Ovary (tissue), 9 donors: ENCODE data around the gene BAIAP2L2. TPM values are rescaled to one million over a fixed set of nuclear protein-coding genes. Genes with fewer than 3 reads are reported as not detected.
"Not testable (repeated sequence)": the region's sequence is repeated elsewhere in the genome, so short reads cannot be mapped to it uniquely, and the experiment has no call there.

Experiments used
- DNase-seq, 5 donors: peaks; one replicate each; pipeline ENCODE4 v3.0.0-alpha.2; 2019 to 2020
- H3K27ac ChIP-seq, 2 donors: fragments of 200-600 bp; one replicate each; pipeline versions ENCODE4 v1.5.1 to v1.8.0; 2019 to 2022
- H3K27me3 ChIP-seq: fragments of 200-600 bp; one replicate; pipeline ENCODE4 v1.8.0; 2022
- H3K36me3 ChIP-seq: fragments of 200-600 bp; sonication (generic); one replicate; pipeline ENCODE4 v1.5.1; 2019
- H3K4me1 ChIP-seq: one replicate; pipeline ENCODE4 v1.8.1; 2013; ENCODE audit warnings: mild to moderate bottlenecking, moderate library complexity; ENCODE audit not compliant: insufficient read depth
- H3K4me3 ChIP-seq: fragments of 200-600 bp; sonication (generic); one replicate; pipeline ENCODE4 v1.5.1; 2017
- H3K9me3 ChIP-seq, 2 donors: fragments of 200-600 bp in 1 of 2; sonication (generic) in 1 of 2; one replicate each; pipeline versions ENCODE4 v1.5.1 to v1.8.1; 2013 to 2019; ENCODE audit warnings: mild to moderate bottlenecking in 1 of 2, moderate library complexity in 1 of 2
- EP300 ChIP-seq: sonication (generic); formaldehyde crosslinking; IDR thresholded peaks from one replicate; pipeline ENCODE4 v1.6.1; 2017; ENCODE audit warnings: antibody characterized with exemption
- POLR2A ChIP-seq: fragments of 450-650 bp; IDR thresholded peaks from one replicate; pipeline ENCODE4 v1.6.1; 2017; ENCODE audit warnings: antibody characterized with exemption, mild to moderate bottlenecking, moderate library complexity
- WGBS, 3 donors: extraction: QIAGEN DNeasy Blood & Tissue Kit in 1 of 3; methylation state at CpG; one replicate each; pipeline versions ENCODE4 v1.1.5 to v1.1.7; 2013 to 2017; 5-methylcytosine and 5-hydroxymethylcytosine counted together
- intact Hi-C, 4 donors: fragments of 100-400 bp; cut with DNase I; formaldehyde crosslinking; loops; one replicate each; pipeline versions ENCODE4 v1.11.0 to v1.15.1; 2022 to 2023
- polyA plus RNA-seq, 2 donors: library from polyadenylated mRNA; stranded (reverse); fragments of 200-250 nt in 1 of 2; fragments of 350-450 nt in 1 of 2; fragmentation: Illumina TruSeq in 1 of 2; extraction: RNeasy Lipid Tissue Mini Kit (QIAGEN cat#74804) in 1 of 2; gene quantifications; one replicate each; pipeline ENCODE4 v1.2.3, GENCODE V29; 2013 to 2014
- total RNA-seq, 7 donors: library from RNA; depleted of rRNA in 2 of 7; stranded (reverse); fragments of >200 nt in 2 of 7; fragmentation: NEBNext Ultra II Directional in 3 of 7; extraction: Animal tissue kit (Norgen Biotek cat#: 25700) in 3 of 7; gene quantifications; one replicate each; pipeline versions ENCODE4 v1.1.0 to v1.2.4, GENCODE V29; 2016 to 2023
- TF ChIP-seq, protein P1 (sequence below), 3 donors: fragments of 450-650 bp in 2 of 3; fragments of 200-600 bp in 1 of 3; IDR thresholded peaks; one replicate each; pipeline versions ENCODE4 v1.5.1 to v1.8.0; 2016 to 2022; ENCODE audit warnings: antibody characterized with exemption in 3 of 3, mild to moderate bottlenecking in 1 of 3
- donor health status: DM: no; HTN: no; CAD: no; lungs with moderate emphysema.
- donor health status: DM: no; HTN: no; CAD: no.
- donor health status: Bipolar disorder and iron deficiency.
- donor health status: DM: yes; HTN: yes; CAD: no.
- donor health status: DM: no; HTN: no; CAD: no.
- donor health status: DM: yes; HTN: yes; CAD: no.

BAIAP2L2 gene
- total and polyA plus RNA-seq, 9 donors: 0.40 to 3.1 (median 1.2) TPM; not detected in 1

DNA sequence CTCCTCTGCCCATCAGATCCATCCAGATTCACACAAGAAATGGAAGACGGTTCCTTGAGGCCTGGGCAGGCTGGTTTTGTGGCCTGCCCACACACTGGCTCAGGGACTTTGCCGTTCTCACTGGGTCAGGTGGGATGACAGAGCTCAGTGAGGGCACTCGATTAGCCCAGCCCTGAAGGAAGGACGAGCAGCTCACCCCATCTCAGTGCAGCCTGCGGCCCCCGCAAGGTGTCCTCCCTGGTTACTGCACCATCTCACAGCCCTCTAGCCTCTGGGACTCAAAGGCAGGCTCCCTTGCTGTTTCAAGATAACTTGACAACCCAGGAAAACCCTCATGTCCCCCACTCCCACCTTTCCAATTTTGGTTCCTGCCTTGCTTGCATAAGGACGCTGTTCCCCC is 30.7 kb downstream of the BAIAP2L2 start:
- H3K4me3 ChIP-seq: no peak overlapping the region
- DNase-seq: no peak
- no peaks in the 10 kb centered on the region for H3K36me3 ChIP-seq
- H3K27ac ChIP-seq: no peak overlapping the region
- WGBS, 3 donors: 80 to 88% (median 83%) methylated on average over 7 of the region's 7 CpGs
- no peaks in the 10 kb centered on the region for H3K9me3 ChIP-seq
- TF ChIP-seq POLR2A: no peak
- TF ChIP-seq, protein P1, sequence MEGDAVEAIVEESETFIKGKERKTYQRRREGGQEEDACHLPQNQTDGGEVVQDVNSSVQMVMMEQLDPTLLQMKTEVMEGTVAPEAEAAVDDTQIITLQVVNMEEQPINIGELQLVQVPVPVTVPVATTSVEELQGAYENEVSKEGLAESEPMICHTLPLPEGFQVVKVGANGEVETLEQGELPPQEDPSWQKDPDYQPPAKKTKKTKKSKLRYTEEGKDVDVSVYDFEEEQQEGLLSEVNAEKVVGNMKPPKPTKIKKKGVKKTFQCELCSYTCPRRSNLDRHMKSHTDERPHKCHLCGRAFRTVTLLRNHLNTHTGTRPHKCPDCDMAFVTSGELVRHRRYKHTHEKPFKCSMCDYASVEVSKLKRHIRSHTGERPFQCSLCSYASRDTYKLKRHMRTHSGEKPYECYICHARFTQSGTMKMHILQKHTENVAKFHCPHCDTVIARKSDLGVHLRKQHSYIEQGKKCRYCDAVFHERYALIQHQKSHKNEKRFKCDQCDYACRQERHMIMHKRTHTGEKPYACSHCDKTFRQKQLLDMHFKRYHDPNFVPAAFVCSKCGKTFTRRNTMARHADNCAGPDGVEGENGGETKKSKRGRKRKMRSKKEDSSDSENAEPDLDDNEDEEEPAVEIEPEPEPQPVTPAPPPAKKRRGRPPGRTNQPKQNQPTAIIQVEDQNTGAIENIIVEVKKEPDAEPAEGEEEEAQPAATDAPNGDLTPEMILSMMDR (IDR thresholded peaks at IDR 0.05): no peak
- no peak for TF ChIP-seq EP300
- peaks cover 10% of the 10 kb centered on the region for H3K4me1 ChIP-seq
- no peaks in the 10 kb centered on the region for H3K27me3 ChIP-seq
- intact Hi-C loops: loop anchor here in 1 of 4 donors (10.0 kb wide), 1 partner anchor 165 kb away; no protein-coding TSS in a partner anchor

DNA sequence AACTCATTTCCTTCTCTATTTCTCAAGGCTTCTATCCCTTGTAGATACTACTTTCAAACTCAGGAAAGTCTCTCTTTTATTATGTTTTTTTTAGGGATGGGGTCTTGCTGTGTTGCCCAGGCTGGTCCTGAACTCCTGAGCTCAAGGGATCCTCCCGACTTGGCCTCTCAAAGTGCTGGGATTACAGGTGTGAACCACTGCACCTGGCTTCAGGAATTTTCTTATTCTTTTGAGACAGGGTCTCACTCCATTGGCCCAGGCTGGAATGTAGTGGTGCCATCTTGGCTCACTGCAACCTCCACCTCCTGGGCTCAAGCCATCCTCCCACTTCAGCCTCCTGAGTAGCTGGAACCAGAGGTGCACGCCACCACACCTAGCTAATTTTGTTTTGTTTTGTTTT is 31.3 kb downstream of the BAIAP2L2 start:
- peaks cover 10% of the 10 kb centered on the region for H3K4me1 ChIP-seq
- not testable (repeated sequence) for H3K36me3 ChIP-seq, H3K4me3 ChIP-seq, H3K9me3 ChIP-seq, H3K27ac ChIP-seq, DNase-seq, H3K27me3 ChIP-seq
- 85 to 100% (median 88%) methylated on average over 2 of the region's 2 CpGs for WGBS, 3 donors
- intact Hi-C loops: loop anchor here in 1 of 4 donors (10.0 kb wide), 1 partner anchor 166 kb away; no protein-coding TSS in a partner anchor

DNA sequence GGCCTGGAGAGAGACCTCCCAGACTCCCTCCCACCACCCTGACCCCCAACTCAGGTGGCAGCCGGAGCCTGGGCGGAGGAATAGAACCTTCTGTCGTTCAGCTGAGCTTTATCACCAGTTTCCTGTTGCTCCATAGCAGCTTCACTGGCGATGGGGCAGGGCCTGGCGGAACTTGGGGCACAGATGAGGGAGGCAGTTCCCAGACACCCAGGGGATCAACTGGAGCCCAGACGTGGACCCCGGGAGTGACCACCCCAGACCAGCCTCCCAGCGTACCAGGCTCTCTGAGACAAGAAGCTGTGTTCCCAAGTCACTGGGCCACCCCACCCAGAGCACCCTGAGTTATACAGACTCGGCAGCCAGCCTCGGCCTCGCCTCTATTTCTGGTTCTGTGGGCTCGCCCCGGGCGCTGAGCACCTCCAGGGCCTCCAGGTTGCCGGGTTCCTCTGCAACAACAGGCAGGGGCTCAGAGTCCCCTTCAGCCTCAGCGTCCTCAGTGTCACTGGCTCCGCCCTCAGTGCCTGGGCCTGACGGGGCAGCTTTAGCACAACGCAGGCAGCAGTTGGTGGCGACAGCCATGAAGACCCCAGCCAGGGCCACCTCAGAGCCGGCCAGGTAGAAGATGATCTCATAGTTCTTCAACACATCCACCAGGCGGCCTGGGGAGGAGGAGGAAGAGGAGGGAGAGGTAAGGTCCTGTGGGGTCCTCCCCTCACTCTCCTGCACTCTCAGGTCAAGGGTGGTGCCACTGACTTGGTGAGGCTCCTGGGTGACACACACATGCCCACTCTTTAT is 32.2 kb downstream of the BAIAP2L2 start:
- no peaks in the 10 kb centered on the region for H3K9me3 ChIP-seq
- H3K4me3 ChIP-seq: no peak overlapping the region
- no peak for DNase-seq
- H3K27me3 ChIP-seq: no peaks in the 10 kb centered on the region
- no peak for TF ChIP-seq POLR2A
- no peak for TF ChIP-seq EP300
- TF ChIP-seq, protein P1 (IDR thresholded peaks at IDR 0.05): no peak
- H3K27ac ChIP-seq: no peak overlapping the region
- WGBS, 3 donors: 67 to 73% (median 68%) methylated on average over 22 of the region's 22 CpGs
- no peaks in the 10 kb centered on the region for H3K36me3 ChIP-seq
- intact Hi-C loops: loop anchor here in 1 of 4 donors (10.0 kb wide), 1 partner anchor 167 kb away; no protein-coding TSS in a partner anchor
- H3K4me1 ChIP-seq: peaks cover 10% of the 10 kb centered on the region

DNA sequence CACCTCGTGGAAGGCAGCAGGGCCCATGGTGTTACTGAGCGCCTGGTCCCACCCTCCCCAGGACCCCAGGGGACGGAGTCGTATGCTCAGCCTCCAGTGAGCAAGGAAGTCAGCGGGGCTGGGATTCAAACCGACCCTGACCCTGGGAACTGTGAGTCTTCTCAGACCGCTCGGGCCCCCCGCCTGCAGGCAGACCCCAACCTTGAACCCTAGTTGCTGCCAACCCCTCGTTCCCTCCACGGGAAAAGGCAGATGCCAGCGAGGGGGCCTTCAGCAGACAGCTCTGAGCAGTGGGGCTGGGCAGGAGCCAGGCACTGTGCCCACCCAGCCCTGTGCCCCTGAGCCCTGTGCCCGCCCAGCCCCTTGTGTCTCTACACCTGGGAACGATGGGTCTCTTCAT is 32.9 kb downstream of the BAIAP2L2 start:
- intact Hi-C loops: loop anchor here in 1 of 4 donors (10.0 kb wide), 1 partner anchor 167 kb away; no protein-coding TSS in a partner anchor
- Histone ChIP-seq H3K27me3 (no peaks in the 10 kb centered on the region), H3K36me3 (no peaks in the 10 kb centered on the region), H3K27ac (no peak overlapping the region), H3K9me3 (no peaks in the 10 kb centered on the region), H3K4me3 (no peak overlapping the region), H3K4me1 (peaks cover 10% of the 10 kb centered on the region)
- no peak for DNase-seq
- WGBS, 3 donors: 31 to 58% (median 44%) methylated on average over 14 of the region's 14 CpGs
- TF ChIP-seq EP300 (no peak), POLR2A (no peak)
- TF ChIP-seq, protein P1 (IDR thresholded peaks at IDR 0.05): no peak

DNA sequence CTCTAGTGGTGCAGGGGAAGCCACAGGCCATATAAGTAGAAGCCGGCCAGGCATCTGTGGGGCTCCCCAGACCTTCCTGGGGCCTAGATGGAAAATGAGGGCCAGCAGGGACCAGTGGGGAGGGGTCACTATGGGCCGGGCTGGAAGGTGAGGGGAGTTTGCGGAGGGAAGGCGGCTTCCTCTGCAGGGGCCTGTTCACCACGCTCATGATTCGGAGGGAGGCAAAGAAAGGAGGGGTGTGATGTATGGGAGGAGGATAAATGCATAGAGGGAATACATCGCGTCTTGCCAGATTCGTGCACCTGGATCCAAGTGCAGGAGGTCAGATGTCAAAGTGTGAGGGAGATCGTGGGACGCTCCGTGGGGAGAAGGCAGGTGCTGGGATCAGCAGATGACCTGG is 33.4 kb downstream of the BAIAP2L2 start:
- Histone ChIP-seq H3K27me3 (no peaks in the 10 kb centered on the region), H3K9me3 (no peaks in the 10 kb centered on the region), H3K4me1 (peaks cover 10% of the 10 kb centered on the region), H3K36me3 (no peaks in the 10 kb centered on the region), H3K4me3 (no peak overlapping the region), H3K27ac (no peak overlapping the region)
- TF ChIP-seq, protein P1 (IDR thresholded peaks at IDR 0.05): no peak
- no peak for TF ChIP-seq EP300
- no peak for TF ChIP-seq POLR2A
- WGBS, 3 donors: 62 to 75% (median 69%) methylated on average over 12 of the region's 12 CpGs
- intact Hi-C loops: loop anchor here in 1 of 4 donors (10.0 kb wide), 1 partner anchor 168 kb away; no protein-coding TSS in a partner anchor
- DNase-seq: no peak
